NCI-H2227 treated with DMSO at 0.1 percent for 48 hours (cell line): ENCODE data around the gene E4F1.
"Not testable (repeated sequence)": the region's sequence is repeated elsewhere in the genome, so short reads cannot be mapped to it uniquely, and the experiment has no call there.

Source experiments
- DNase-seq: peaks from one replicate; lab custom pipeline; 2025; lab: John Stamatoyannopoulos, UW

Gene E4F1

DNA sequence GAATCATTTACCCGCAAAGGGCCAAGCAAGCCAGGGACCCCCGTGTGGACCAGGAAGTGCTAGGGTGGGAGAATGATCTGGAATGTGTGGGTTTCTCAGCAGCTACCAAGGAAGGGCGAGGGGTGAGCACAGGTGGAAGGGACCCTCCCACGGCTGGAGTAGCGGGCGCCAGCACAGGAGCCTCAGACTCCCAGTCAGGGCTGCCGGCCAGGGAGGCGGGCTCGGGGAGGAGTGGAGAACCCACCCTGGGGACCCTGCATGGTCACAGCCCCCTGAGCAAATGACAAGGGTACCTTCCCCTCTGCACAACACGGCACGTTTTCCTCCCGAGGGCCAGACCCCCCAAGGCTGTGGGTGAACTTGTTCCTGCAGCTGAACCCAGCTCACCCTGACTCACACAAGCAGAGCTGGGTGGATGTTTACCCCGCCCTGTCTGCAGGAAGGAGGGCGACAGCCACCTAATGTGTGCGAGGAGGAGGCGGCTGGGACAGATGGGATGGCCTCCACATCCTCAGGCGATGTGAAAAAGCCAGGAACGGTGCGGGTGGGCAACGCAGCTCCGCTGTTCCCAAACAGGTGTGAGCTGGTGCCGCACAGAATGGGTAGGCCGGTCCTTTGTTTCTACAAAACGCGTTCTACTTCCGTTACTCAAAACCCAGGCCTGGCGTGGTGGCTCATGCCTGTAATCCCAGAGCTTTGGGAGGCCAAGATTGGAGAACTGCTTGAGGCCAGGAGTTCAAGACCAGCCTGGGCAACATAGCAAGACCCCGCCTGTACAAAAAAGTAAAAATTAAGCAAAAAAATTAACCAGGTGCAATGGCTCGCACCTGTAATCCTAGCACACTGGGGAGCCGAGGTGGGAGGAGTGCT, 21.8 kb downstream of the E4F1 start:
- DNase-seq: no peak

DNA sequence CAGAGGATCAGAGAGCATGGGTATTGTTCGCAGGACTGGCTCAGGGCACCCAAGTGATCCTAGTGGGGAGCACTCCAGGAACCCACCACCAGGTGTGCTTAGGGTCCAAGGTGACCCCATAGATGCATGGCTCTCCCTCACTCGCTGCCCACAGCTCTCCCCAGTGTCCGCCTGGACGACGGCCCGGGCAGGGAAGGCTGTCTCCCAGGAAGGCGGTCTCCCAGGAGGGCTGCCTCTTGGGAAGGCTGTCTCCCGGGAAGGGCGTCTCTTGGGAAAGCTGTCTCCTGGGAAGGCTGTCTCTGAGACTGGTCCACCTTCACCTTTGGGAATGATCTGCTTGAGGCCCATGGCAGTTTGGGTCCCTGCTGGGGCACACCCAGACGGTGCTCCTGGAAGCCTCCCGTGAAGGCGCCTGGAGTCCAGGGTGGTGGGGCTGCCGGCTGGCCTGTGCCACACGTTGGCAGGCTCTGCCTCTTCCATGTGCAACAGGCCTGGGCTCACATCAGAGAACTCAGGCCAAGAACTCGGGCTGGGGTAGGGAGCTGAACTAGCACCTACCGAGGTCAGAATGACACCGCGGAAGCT, 23.0 kb downstream of the E4F1 start:
- DNase-seq: no peak

DNA sequence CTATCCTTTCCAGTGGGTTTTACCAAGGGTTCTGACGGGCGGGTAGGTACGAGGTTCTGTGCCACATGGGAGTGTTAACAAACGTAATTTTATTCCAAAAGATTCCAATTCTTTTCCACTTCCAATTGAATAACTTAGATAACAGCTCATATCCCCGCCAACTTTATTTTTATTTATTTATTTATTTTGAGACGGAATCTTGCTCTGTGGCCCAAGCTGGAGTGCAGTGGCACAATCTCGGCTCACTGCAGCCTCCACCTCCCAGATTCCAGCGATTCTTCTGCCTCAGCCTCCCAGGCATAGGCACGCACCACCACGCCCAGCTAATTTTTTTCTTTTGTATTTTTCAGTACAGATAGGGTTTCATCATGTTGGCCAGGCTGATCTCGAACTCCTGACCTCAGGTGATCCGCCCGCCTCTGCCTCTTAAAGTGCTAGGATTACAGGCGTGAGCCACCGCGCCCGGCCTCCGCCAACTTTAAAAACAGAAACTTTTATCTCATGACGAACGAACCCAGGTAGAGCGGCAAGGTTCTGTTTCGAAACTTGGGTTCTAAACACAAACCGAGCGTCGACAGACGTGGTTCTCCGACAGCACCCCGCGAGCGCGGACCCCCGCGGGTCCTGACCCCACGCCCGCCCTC, 27.4 kb downstream of the E4F1 start:
- peak; percentile 21 for DNase-seq

DNA sequence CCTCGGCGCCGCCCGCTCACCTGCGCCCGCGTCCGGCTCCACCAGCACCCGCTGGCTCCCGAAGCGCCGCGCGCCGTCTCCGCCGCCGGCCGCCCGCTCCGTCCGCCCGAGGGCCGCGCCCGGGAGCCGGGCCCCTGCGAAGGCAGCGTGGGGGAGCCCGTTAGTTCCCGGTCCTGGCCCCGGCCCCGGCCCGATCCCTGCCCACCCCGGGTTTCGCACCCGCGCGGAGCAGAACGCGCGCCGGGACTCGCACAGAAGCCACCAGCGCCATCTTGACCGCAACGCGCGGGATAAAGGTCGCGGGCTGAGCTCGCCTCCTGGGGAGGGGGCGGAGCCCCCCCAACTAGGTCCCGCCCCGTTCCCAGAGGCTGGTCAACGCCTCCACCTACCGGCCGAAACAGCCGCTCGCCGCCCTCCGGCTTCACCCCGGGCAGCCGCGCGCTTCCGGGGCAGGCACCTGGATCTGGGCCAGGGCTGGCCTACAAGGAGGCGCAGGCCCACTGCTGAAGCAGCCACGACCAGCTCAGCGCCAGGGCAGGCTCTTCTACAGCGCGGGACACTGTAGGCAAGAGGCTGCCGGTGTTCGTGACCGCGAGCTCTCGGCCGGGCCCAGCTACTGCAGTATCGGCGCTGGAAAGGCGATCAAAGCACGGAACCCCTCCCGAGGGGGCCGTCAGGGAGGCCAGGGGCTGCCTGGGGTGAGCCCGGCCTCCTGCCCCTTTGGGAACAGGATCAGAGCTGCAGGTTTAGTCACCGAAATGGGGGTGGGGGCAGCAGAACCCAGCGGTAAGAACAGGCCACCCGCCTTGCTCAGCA, 28.1 kb downstream of the E4F1 start, which contains the start of gene ECI1:
TSS of gene ECI1 (minus strand) at position 292 of the 816 bp plus-strand sequence. CDS start at position 271, 21 bp downstream.
- DNase-seq: peak; percentile 89

DNA sequence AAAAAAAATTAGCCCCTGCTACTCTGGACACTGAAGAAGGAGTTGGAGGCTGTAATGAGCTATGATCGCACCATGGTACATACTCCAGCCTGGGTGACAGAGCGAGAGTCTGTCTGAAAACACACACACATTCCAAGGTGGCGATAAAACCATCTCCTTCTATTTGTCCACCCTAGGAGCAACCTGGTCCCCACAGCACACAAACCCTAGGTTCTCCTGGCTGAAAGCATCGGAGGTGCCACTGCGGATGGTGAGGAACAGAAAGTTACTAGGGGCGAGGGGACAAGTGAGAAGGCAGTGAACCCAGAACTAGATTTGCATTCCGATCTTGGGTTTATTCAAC, 29.4 kb downstream of the E4F1 start:
- DNase-seq: no peak

DNA sequence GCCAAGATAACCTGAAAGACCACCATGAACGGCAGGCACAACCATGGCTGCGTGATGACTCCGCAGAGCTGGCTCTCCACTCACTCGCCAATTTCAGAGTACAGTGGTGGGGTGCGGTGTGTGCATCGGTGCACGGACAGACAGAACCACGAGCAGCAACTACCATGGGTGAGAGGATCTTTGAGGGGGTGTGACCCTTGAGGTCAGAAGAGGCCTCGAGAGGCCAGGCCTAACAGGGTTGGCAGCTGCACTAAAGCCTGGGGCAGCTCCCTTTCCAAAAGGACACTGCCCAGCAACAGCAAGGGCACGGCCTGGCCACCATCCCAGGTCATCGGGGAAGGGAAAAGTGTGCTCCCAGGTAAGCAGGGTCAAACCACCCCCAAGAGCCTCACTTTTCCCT, 29.9 kb downstream of the E4F1 start:
- DNase-seq: no peak

DNA sequence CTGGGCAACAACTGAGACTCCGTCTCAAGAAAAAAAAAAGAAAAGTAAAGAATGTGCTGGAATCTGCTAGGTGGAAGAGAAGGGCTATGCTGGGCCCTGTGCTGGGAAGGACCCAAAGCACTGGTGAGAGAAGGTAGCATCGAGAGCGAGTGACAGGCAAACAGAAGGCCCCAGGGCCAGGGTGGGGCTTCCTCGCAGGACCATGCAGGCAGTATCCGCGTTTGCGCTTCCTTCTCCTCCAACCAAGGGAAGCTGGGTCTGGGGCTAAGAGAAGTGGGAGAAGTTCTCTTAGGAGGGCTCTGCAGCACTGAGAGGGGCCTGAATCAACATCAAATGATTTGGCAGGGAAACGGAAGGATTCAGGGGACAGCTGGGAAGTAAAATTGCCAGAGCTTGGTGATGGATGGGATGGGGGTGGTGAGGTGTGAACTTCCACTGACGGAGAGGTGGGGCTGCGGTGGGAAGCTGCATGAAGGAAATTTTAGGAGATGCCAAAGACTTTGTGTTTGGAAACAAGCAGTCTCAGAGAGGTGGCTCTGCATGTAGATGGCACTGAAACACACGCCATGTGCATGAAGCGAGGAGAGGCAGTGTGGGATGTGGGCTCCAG, 33.2 kb downstream of the E4F1 start:
- DNase-seq: no peak

DNA sequence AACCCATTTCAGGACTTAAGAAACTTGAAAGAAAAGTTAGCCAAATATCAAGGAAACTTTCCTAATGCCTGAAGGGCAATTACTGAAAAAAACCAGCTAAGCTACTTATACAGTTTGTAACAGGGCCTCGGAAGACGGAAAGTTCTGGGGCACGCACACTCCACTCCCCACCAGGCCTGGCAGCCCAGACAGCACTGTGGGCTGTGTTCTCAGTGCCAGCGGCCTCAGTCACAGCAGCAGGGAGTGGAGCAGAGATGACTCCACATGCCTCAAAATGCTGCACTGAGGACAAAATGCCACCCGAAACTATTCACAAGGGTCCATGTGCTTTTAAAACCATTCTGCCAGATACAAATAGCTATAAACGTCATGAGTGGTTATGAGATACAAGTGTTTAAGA, 34.3 kb downstream of the E4F1 start:
- no peak for DNase-seq

DNA sequence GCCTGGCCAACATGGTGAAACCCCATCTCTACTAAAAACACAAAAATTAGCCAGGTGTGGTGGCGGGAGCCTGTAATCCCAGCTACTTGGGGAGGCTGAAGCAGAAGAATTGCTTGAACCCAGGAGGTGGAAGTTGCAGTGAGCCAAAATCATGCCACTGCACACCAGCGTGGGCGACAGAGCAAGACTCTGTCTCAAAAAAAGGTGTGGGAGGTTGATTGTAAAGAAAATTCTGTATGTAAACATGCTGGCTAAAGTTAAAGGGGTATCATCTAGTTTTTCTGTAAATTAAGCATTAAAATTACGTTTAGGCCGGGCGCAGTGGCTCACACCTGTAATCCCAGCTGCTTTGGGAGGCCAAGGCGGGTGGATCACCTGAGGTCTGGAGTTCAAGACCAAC, 35.1 kb downstream of the E4F1 start:
- DNase-seq: not testable (repeated sequence)

DNA sequence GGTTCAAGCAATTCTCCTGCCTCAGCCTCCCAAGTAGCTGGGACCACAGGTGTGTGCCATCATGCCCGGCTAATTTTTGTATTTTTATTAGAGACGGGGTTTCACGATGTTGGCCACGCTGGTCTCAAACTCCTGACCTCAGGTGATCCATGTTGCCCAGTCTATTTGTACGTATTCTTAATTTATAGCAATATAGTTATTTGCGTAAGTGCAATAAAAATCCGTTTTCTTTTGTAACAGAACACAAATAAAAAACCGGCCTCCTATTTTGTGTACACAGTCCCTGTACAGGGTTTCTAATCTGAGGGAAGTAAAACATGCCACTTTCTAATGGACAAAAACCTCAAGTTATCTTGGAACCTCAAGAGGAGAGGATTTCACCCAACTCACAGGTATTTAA, 36.9 kb downstream of the E4F1 start:
- no peak for DNase-seq

DNA sequence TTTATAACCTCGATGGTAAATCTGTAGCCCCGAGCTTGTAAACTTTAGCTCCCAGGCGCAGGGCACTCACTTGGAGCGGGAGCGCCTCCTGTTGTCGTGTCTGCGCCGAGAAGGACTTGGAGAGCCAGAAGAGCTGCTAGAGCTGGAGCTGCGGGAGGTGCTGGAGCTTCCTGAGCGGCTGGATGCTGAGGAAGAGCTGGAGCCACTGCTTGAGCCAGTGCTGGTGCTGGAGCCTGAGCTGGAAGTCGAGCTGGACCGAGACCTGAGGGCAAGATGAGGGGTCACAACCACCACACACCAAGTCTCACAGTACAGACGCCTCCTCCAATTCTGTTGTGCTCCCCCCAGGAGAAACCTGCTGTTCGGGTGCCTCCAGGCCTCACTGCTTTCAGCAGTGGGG, 39.6 kb downstream of the E4F1 start:
- not testable (repeated sequence) for DNase-seq

DNA sequence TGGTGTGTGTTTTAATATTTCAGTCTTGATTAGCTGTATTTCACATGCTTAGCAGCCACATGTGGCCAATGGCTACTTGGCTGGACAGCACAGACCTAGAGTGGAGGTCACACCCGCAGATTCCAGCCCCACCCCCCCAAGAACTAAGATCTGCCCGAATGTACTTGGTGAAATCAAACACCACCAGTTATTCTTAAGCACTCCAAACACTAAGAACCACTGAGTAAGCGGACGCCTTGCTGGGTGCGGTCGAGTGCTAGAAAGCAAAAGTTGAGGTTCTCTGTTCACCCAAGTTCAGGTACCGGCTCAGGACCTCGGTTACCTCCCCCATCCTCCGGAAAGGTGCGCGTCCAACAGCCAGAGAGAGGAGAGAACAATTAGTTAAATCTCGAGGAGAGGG, 43.5 kb downstream of the E4F1 start:
- DNase-seq: not testable (repeated sequence)

DNA sequence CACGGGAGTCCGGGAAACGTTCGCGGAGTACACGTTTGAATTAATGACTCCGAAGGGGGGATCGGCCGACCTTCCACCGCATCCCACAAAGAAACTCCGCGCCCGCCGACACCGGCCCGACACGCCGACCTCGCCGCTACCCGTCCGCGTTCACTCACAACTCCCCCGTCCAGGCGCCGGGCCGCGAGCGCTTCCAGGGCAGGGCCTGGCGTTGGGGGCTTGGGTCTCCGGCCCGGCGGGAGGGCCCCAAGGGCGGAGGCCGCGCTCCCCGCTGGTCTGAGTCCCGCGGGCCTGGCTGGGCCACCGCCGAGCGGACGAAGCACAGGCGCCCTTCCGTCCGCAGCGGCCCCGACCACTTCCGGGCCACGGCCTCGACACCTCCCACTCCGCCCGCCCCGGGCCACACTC, 44.1 kb downstream of the E4F1 start:
- DNase-seq: not testable (repeated sequence)

DNA sequence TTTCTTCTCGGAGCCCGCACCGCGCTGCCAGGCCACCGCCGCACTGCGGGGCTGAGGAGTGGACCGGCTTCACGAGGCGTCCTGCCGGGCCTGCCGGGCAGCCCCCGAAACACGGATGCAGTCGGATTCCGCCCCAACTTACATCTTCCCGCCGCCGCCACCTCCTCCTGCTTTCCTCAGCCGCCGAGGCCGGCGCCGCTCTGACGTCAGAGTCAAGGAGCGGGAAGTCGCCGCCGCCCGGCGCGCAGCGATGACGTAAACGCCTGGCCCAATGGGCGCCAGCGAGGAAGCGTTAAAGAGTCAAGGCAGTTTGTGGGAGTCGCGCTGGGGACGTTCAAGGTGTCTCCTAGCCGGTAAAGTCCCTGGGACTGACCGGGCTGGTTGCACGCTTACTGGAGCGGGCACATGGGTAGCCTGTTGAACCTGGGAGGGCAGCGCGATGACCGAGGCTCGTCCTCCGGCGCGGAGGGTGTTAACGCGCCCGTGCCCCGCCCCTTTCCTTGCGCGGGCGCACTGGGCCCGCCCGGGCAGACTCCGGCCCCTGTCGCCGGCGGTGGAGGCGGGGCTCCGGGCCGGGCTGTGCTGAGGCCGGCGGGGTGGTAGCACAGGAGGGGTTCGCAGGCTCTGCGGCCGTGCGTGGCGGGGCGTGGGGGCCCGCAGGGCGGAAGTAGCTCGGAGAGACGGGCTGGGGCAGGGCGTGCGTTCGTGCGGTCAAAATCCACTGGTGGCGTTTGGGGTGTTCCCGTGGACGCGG, 44.7 kb downstream of the E4F1 start, which contains the start of gene RNPS1:
TSS of gene RNPS1 (minus strand) at position 214 of the 754 bp plus-strand sequence. CDS start 3,483 bp downstream, outside the sequence.
- peak; percentile 96 for DNase-seq

DNA sequence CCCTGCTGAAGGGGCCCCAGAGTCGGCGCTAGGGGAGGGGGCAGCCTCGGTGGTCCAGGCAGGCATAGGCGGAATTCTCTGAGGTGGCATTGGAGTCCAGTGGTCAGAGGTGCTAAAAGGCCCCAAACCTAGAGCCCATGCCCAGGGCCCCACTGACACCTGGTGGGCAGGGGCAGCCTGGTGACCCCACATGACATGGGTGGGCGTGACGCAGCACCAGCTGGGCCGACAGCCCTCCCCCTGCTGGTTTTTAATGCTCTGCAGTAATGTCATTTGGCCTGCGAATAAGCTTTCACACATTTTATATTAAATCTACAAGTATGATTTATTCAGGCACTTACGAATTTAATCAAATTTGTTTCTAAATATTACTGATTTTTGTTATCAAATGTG, 46.7 kb downstream of the E4F1 start:
- DNase-seq: no peak

DNA sequence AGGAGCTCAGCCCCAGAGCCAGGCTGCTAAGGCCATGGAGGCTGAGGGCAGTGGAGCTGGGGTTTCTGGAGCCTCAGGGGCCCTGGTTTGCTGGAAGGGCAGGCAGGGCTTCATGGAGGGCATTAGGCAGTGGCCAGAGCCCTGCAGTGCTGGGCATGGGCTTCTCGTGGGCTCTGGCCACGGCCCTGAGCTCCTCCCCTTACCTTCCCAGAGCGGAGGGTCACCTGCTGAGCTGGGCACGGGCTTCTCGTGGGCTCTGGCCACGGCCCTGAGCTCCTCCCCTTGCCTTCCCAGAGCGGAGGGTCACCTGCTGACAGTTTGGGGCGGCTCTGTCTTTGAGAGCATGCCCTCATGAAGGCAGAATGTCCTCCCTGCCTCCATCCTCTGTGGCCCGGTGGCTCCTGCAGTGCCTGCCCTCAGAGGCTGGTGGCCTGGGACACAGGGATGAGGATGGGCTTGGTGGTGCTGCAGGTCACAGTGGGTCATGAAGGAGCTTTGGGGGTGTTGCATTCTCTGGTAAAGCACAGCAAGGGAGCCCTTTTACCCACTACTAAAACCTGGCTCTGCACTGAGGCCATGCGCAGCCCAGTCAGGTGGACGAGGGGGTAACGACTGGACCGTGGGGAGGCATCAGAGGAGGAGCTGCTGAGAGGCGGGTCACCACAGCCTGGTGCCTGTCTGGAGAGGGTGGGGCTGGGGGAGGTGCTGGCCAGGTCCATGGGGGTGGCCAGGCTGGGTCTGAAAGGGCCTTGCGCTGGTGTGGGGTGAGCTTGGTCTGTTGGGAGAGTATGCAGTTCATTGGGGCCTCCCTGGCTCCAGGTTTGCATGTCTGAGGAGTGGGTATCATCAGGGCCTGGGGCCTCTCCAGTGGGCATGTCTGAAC, 47.4 kb downstream of the E4F1 start:
- no peak for DNase-seq

DNA sequence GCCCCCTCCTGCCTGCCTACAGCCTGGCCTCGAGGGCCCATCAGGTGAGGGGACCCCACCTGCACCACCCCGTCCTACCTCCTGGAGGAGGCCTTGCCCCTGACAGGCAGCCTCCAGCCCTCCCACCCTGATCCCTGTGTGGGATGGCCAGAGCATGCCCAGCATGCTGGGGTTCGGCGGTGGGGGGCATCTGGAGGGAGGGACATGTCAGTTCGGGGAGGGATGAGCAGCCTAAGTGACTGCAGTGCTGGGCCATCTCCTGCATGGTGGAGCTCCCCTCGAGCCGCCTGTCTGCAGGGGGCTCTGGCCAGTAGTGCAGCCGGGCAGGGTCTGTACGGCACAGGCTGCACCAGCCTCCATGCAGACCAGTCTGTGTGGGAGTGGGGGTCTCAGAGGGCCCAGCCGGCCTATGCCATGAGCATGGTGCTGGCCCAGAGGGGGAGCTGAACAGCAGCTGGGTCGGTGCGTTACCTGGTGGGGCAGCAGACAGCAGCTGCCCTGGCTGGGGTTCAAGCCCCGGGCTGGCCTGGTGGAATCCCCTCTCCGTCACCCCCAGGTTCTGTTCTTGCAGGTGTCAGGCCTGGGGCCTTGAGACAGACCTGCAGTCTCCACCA, 48.6 kb downstream of the E4F1 start:
- DNase-seq: no peak

DNA sequence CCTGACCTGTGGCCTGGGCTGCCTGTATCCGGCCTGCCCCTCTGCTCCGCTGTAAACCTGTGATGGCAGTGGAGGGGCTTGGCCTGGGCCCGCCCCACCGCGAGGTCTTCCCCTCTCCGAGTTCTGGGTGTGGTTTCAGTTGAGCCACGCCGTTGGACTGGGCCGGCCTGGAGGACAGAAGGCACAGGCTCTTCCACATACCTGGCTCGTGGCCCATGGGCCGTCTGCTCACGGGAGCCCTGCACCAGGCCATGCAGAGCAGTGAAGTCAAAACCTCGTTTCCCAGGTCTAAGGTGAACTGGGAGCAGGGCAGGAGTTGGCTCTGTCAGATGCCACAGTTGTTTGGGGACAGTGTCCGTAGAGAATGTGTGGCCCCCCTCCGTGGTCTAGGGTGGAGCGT, 50.1 kb downstream of the E4F1 start:
- no peak for DNase-seq

DNA sequence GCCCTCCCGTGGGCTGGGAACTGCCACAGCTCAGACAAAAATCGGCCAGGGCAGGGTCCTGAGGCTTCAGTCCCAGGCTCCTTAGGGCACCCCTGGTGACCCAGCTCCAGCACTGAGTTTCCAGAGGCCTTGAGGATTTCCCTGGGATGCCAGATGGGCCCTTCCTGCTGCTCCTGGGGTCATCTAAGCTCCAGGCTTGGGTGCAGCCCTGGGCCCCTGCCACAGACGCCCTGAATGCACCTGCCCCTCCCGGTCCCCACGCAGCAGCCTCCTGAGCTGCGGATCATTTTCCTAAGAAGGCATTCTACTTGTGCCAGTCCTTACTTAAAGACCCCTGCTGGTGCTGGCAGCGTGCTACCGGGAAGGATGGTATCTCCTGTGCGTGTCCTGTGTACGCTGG, 50.5 kb downstream of the E4F1 start:
- DNase-seq: no peak
